Neuron (in vitro differentiated cells): ENCODE data around the gene SEMA4C.

ENCODE experiments used
- H2AFZ ChIP-seq: one replicate; pipeline ENCODE4 v1.6.1; 2013; ENCODE audit warnings: low read depth, mild to moderate bottlenecking, inconsistent platforms, low read length, moderate library complexity
- H3K27me3 ChIP-seq: one replicate; pipeline ENCODE4 v1.6.1; 2013; ENCODE audit warnings: low read length; ENCODE audit not compliant: insufficient read depth
- H3K36me3 ChIP-seq: one replicate; pipeline ENCODE4 v1.6.1; 2013; ENCODE audit warnings: low read length; ENCODE audit not compliant: insufficient read depth
- H3K4me1 ChIP-seq: one replicate; pipeline ENCODE4 v1.6.1; 2013; ENCODE audit warnings: low read length; ENCODE audit not compliant: insufficient read depth
- H3K4me3 ChIP-seq: 2 replicates; pipeline ENCODE4 v1.5.1; 2013; ENCODE audit warnings: mild to moderate bottlenecking, low read length, moderate library complexity
- H3K9me3 ChIP-seq: one replicate; pipeline ENCODE4 v1.6.1; 2013; ENCODE audit warnings: low read length

SEMA4C gene

DNA sequence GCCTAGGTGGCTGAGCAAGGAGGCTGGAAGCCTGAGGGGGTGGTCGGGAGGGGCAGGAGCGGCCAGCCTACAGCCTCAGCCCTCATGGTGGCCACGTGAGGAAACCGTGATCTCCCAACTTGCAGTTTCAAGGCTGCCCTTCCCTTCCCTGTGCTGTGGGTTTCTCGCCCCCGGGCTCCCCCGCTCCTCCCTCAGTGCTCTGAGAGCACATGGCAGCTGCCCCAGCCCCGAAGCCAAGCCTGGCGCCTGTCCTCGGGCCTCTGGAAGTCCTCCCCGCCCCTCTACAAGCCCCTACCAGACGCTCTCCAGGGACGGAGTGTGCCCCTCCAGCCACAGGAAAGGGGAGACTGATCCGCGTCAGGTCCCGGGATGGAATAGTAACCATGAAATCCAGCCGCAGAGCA lies 25.5 kb downstream of the SEMA4C start:
- no peaks in the 10 kb centered on the region for H3K27me3 ChIP-seq
- peaks cover 24% of the 10 kb centered on the region for H3K36me3 ChIP-seq
- peaks cover 8% of the 10 kb centered on the region for H3K4me1 ChIP-seq
- H2AFZ ChIP-seq, result no peak overlapping the region
- no peak overlapping the region for H3K4me3 ChIP-seq
- H3K9me3 ChIP-seq, result no peaks in the 10 kb centered on the region

GRCh38 chr2:96843538-96844268 lies 26.2 kb downstream of the SEMA4C start, which contains the start of gene ANKRD23:
Gene ANKRD23 (minus strand): TSS chr2:96844021. CDS start chr2:96843992, 29 bp downstream.
- Histone ChIP-seq H3K9me3 (no peaks in the 10 kb centered on the region), H2AFZ (no peak within 1 kb of the TSS), H3K4me3 (no peak within 1 kb of the TSS), H3K4me1 (peaks cover 6% of the 10 kb centered on the region), H3K36me3 (peaks cover 28% of the 10 kb centered on the region), H3K27me3 (no peaks in the 10 kb centered on the region)

GRCh38 chr2:96842600-96842999 lies 27.3 kb downstream of the SEMA4C start:
- H3K4me3 ChIP-seq, result no peak overlapping the region
- no peaks in the 10 kb centered on the region for H3K4me1 ChIP-seq
- H2AFZ ChIP-seq, result no peak overlapping the region
- H3K9me3 ChIP-seq, result no peaks in the 10 kb centered on the region
- H3K27me3 ChIP-seq, result no peaks in the 10 kb centered on the region
- H3K36me3 ChIP-seq, result peaks cover 31% of the 10 kb centered on the region

GRCh38 chr2:96841701-96842495 lies 28.0 kb downstream of the SEMA4C start:
- H3K4me1 ChIP-seq, result no peaks in the 10 kb centered on the region
- H3K9me3 ChIP-seq, result no peaks in the 10 kb centered on the region
- no peak overlapping the region for H3K4me3 ChIP-seq
- H2AFZ ChIP-seq, result no peak overlapping the region
- peaks cover 30% of the 10 kb centered on the region for H3K36me3 ChIP-seq
- H3K27me3 ChIP-seq, result no peaks in the 10 kb centered on the region

GRCh38 chr2:96839875-96840850 lies 29.7 kb downstream of the SEMA4C start:
- Histone ChIP-seq H3K4me1 (no peaks in the 10 kb centered on the region), H3K4me3 (no peak overlapping the region), H3K27me3 (no peaks in the 10 kb centered on the region), H3K9me3 (no peaks in the 10 kb centered on the region), H2AFZ (no peak overlapping the region), H3K36me3 (peaks cover 29% of the 10 kb centered on the region)

DNA sequence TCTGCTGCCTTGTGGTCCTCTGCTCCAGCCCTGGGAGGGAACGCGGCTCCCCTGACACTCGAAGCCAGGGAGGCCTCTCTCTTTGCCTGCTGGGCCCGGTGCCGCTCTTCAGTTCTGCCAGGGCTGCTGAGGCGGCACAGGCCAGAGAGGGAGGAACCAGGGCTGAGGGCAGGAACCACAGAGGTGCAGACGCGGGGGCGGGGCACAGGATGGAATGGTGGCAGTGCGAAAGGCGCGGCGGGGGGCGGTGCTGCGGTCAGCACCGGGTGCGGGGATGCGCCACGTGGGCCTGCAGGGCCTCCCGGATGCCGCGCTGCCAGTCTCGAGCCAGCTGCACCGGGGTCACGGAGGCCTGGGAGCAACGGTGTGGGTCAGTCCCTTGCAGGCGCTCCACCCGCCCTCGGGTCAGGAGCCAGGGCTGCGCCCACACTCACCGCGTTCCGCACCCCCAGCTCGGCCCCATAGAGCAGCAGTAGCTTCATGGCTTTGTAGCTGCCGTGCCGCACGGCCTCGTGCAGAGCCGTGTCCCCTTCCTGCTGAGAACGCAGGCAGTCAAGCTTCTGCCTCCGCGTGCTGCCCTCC lies 30.5 kb downstream of the SEMA4C start:
- Histone ChIP-seq H3K4me3 (no peak overlapping the region), H3K36me3 (peaks cover 36% of the 10 kb centered on the region), H3K27me3 (no peaks in the 10 kb centered on the region), H3K9me3 (no peaks in the 10 kb centered on the region), H3K4me1 (no peaks in the 10 kb centered on the region), H2AFZ (no peak overlapping the region)

- Histone ChIP-seq H3K4me1 (peaks cover under 1% of the 10 kb centered on the region), H2AFZ (no peak overlapping the region), H3K36me3 (peaks cover 37% of the 10 kb centered on the region), H3K27me3 (no peaks in the 10 kb centered on the region), H3K9me3 (no peaks in the 10 kb centered on the region), H3K4me3 (no peak overlapping the region)
Measured at GRCh38 chr2:96838345-96839292, 31.3 kb downstream of the SEMA4C start.

DNA sequence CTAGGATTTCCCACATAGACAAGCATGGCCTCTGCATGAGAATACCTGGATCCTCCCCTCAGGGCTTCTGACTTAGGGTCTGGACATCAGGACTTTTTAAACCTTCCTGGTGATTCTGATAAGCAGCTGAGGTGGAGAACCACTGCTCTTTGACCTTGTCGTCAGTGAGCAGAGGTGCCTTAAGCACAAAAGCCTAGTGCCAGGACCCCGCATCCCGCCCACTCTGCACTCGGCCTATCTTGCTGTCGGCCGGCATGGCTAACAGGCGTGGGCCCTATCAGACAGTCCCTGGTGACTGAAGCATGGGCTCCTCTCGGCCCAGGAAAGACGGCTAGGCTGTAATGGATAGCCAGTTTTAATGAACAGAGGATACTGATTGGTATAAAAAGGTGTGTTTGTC lies 32.3 kb downstream of the SEMA4C start:
- Histone ChIP-seq H3K9me3 (no peaks in the 10 kb centered on the region), H2AFZ (no peak overlapping the region), H3K4me1 (peaks cover 11% of the 10 kb centered on the region), H3K27me3 (no peaks in the 10 kb centered on the region), H3K4me3 (no peak overlapping the region), H3K36me3 (peaks cover 47% of the 10 kb centered on the region)

DNA sequence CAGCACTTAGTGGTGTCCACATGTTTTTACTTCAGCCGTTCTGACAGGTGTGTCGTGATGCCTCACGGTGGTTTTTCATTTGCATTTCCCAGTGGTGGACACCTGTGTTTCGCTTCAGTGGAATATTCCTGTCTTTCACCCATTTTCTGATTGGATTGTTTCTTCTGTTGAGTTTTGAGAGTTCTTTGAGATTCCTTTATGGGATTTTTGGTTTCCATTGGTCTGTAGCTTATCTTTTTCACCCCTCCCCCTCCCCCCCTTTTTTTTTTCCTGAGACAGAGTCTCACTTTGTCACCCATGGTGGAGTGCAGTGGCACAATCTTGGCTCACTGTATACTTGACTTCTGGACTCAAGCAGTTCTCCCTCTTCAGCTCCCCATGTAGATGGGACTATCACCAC lies 34.0 kb downstream of the SEMA4C start:
- peaks cover 61% of the 10 kb centered on the region for H3K36me3 ChIP-seq
- H3K4me3 ChIP-seq, result no peak overlapping the region
- H3K4me1 ChIP-seq, result peaks cover 12% of the 10 kb centered on the region
- no peak overlapping the region for H2AFZ ChIP-seq
- no peaks in the 10 kb centered on the region for H3K27me3 ChIP-seq
- H3K9me3 ChIP-seq, result no peaks in the 10 kb centered on the region

DNA sequence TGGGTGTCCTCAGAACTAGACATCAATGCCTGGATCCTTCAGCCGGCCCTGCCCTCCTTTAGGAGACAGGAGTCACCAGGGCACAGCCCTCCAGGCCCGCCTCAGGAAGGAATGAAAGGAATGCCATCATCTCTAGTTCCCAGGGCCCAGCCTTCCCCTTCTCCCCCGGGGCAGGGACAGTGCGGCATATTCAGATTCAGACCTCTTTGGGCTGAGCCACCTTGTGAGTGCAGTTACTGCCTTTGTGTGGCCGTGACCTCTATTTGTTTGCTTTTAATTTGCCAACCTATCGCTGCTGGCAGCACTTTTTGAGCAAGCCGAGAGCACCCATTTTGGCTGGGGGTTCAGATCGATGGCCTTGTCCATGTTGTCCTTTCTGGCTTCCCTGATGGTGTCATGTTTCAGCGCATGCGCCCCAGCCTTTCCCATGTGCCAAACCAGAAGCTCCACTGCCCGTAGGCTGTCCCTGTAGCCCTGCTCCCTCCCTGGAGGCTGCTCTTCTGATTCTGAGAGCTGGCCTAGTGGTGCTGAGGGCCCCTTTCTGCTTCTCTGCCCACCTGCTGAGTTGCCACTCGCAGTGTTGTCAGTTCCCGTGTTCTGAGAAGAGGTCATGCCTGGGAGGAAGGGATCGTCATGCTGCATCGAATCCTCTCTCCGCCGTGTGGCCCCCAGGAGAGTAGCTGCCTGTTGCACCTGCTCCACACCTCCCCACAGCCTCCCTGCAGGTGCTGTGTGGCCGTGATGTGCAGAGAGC lies 36.9 kb downstream of the SEMA4C start:
- H3K36me3 ChIP-seq, result peaks cover 65% of the 10 kb centered on the region
- no peaks in the 10 kb centered on the region for H3K9me3 ChIP-seq
- H2AFZ ChIP-seq, result no peak overlapping the region
- no peak overlapping the region for H3K4me3 ChIP-seq
- peaks cover 12% of the 10 kb centered on the region for H3K4me1 ChIP-seq
- no peaks in the 10 kb centered on the region for H3K27me3 ChIP-seq

GRCh38 chr2:96832408-96832753 lies 37.5 kb downstream of the SEMA4C start:
- Histone ChIP-seq H3K36me3 (peaks cover 68% of the 10 kb centered on the region), H2AFZ (no peak overlapping the region), H3K4me3 (no peak overlapping the region), H3K9me3 (no peaks in the 10 kb centered on the region), H3K4me1 (peaks cover 12% of the 10 kb centered on the region), H3K27me3 (no peaks in the 10 kb centered on the region)
